AG04449 (cell line): Measurements from ENCODE around the gene B3GAT3.

Experiments used
- CTCF ChIA-PET: fragments of 350-600 bp; formaldehyde crosslinking; extraction: SDS; loops from one replicate; lab custom pipeline; 2021; ENCODE audit warnings: antibody characterized with exemption; lab: Yijun Ruan, JAX
- POLR2A ChIA-PET: fragments of 400-600, 350-600 bp; formaldehyde crosslinking; extraction: SDS; loops from one replicate; lab custom pipeline; 2020; ENCODE audit warnings: antibody characterized with exemption, inconsistent platforms; lab: Yijun Ruan, JAX
- DNase-seq: peaks from one replicate; pipeline ENCODE4 v3.0.0-alpha.2; 2010; ENCODE audit warnings: low read depth, low spot score
- H3K4me3 ChIP-seq: 2 replicates; pipeline ENCODE4 v1.5.1; 2011; ENCODE audit warnings: low read depth, mild to moderate bottlenecking, control low read depth, low read length
- TF ChIP-seq, protein P1 (sequence below): IDR thresholded peaks from one replicate; pipeline ENCODE4 v1.5.1; 2011; ENCODE audit warnings: mild to moderate bottlenecking, moderate library complexity, low read length, control low read depth, inconsistent platforms; ENCODE audit not compliant: insufficient read depth; ENCODE audit errors: missing control alignments

The B3GAT3 gene

DNA sequence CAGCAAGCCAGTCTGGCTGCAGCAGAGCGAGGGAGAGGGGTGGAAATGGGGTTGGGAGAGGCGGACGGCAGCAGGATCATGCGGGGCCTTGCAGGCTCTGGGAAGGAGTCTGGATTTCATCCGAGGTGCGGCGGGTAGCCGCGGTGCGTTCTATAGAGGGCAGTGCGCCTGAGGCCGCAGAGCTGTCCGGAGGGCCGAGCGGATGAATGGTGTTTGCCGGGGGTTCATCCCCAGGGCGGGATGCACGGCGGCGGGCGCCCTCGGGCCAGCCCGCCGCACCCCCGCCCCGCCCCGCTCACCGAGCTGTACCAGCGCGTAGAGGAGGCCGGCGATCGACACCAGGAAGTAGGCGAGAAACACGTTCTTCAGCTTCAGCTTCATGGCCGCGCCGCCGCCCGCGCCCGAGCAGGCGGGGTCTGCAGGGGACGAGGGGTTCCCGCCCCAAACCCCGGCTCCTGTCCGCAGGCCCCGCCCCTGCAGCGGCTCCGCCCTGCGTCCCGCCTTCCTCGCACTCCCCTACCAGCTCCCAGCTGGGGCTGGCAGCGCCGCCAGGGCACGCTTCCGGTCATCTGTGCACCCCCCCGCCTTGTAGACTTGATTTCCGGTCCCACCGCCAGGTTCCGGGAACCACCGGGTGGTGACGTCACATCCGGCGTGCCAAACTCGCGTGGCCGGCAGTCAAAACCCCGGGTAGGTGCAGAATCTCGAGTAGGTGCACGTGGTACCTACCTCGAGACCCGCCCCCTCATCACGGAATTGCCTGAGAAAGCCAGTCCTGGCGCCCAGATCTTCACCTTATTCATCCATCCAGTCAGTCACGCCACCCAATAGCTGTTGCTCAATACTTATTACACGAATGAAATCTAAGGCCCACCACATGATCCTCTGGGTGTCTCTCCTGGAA is at the start of gene B3GAT3:
TSS of gene B3GAT3 (minus strand) at position 420 of the 904 bp plus-strand sequence. CDS start at position 381, 39 bp downstream.
- POLR2A ChIA-PET, result interaction anchor here (1.0 to 2.5 kb wide), 15 partner anchors 8 to 86 kb away, joined by 3 to 16 read pairs (median 6); partner anchors contain the start of genes AHNAK, BSCL2, C11orf98 and CSKMT
- TF ChIP-seq, protein P1, sequence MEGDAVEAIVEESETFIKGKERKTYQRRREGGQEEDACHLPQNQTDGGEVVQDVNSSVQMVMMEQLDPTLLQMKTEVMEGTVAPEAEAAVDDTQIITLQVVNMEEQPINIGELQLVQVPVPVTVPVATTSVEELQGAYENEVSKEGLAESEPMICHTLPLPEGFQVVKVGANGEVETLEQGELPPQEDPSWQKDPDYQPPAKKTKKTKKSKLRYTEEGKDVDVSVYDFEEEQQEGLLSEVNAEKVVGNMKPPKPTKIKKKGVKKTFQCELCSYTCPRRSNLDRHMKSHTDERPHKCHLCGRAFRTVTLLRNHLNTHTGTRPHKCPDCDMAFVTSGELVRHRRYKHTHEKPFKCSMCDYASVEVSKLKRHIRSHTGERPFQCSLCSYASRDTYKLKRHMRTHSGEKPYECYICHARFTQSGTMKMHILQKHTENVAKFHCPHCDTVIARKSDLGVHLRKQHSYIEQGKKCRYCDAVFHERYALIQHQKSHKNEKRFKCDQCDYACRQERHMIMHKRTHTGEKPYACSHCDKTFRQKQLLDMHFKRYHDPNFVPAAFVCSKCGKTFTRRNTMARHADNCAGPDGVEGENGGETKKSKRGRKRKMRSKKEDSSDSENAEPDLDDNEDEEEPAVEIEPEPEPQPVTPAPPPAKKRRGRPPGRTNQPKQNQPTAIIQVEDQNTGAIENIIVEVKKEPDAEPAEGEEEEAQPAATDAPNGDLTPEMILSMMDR, result peak; percentile 24
- CTCF ChIA-PET, result interaction anchor here (0.9 to 6.2 kb wide), 14 partner anchors 8 to 227 kb away, joined by 3 to 49 read pairs (median 5); partner anchors contain the start of genes EML3, ROM1 and TUT1
- DNase-seq, result peak; percentile 82
- peak within 1 kb of the TSS; percentile 83 for H3K4me3 ChIP-seq

DNA sequence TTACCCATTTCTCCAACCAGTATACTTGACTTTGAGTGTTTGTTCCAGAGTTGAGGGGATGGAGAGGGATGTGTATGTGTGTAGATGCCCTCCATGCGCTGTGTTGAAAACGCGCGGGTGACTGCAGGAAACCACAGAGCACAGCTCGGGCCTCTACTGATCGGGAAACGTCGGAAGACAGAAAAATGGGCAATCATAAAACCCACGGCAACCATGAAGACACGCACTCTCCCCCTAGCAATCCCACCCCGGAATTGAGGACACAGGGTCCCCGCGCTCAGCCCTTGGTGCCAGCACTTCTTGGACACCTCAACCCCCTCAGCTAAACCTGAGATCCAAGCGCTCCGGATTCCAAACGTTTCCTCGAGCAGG is 49.4 kb upstream of the B3GAT3 start:
- no peak for DNase-seq
- TF ChIP-seq, protein P1, result no peak
- ChIA-PET POLR2A (interaction anchor here (0.6 to 2.1 kb wide), 10 partner anchors 10 to 213 kb away, joined by 3 to 15 read pairs (median 5); partner anchors contain the start of genes B3GAT3, EEF1G, INTS5 and LRRN4CL), CTCF (interaction anchor here (1.2 to 4.2 kb wide), 5 partner anchors 10 to 96 kb away, joined by 3 to 30 read pairs (median 8); partner anchors contain the start of gene LRRN4CL)
- peak overlapping the region; percentile 76 for H3K4me3 ChIP-seq

DNA sequence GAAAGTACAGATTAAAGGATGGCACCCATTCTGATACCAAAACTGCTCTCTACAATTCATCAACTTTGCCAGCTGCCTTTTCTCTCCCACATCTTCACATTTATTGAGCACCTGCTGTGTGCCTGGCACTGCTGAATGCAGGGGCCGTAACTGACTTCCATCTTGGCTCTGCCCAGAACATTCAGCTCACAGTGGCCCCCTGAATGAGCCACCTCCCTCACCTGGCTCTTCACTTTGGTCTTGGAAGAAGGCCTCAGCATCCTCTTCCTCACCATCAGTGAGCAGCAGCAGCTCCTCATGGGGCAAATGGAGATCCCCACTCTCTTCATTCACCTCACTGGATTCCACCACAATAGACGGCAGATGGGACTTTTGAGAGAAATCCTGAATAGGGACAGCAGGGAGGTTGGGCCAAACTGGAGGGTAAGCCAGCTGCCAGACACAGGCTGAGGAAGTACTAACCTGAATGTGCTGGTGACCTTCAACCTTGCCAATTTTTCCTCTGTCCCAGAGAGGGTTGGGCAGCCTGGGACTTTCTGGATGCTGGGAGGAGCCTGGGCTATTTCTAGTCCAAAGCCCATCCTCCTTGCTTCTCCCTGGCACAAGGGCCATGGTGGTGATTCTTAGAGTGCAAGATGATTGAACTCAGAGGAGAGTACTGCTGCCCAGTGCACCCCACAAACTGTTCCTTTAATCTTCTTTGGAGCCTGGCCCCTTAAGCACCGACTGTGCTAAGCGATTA is 47.8 kb upstream of the B3GAT3 start:
- POLR2A ChIA-PET, result interaction anchor here (0.6 to 1.5 kb wide), 2 partner anchors 11 to 12 kb away, joined by 3 to 5 read pairs; no protein-coding TSS in a partner anchor
- TF ChIP-seq, protein P1, result no peak
- CTCF ChIA-PET, result interaction anchor here (1.3 to 6.1 kb wide), 3 partner anchors 11 to 40 kb away, joined by 3 to 30 read pairs (median 26); no protein-coding TSS in a partner anchor

DNA sequence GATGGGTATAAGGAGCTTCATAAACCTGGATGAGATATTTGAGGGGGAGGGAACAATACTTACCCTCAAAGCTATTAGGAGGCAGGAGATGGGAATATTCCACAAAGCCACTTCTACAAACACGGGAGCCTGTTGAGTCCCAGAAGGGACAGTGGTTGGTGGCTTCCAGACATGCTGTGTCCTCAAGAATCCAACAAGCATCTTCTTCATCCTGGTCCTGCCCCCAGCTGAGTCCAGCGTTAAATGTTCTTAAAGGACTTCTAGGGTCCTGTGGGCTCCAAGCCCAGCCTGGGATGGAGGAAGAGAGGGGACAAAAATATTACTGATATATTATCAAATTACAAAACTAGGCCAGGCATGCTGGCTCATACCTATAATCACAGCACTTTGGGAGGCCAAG is 45.7 kb upstream of the B3GAT3 start:
- ChIA-PET POLR2A (interaction anchor here (0.7 to 3.3 kb wide), 7 partner anchors 10 to 174 kb away, joined by 3 to 46 read pairs (median 5); partner anchors contain the start of genes EEF1G, GANAB, TEX54 and TUT1), CTCF (interaction anchor here (0.6 to 6.1 kb wide), 8 partner anchors 10 to 272 kb away, joined by 3 to 26 read pairs (median 6); no protein-coding TSS in a partner anchor)
- H3K4me3 ChIP-seq, result no peak overlapping the region
- TF ChIP-seq, protein P1, result no peak
- no peak for DNase-seq

More for the DNA sequence above, 47.8 kb upstream of the B3GAT3 start:
- H3K4me3 ChIP-seq, result no peak overlapping the region
- DNase-seq, result no peak

DNA sequence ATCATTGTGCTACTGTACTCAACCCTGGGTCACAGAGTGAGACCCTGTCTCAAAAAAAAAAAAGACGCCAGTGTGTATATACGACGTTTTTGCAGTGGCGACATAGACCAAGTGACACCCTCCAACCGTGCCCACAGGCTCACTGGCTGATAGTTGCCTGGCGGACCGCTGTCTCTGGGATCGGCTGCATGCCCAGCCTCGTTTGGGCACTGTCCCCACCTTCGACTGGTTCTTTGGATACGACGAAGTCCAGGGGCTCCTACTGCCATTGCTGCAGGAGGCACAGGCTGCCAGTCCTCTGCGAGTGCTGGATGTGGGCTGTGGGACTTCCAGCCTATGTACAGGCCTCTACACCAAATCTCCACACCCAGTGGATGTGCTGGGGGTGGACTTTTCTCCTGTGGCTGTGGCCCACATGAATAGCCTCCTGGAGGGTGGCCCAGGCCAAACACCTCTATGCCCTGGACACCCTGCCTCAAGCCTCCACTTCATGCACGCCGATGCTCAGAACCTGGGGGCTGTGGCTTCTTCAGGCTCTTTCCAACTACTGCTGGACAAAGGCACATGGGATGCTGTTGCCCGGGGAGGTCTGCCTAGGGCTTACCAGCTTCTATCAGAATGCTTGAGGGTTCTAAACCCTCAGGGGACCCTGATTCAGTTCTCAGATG is 44.6 kb upstream of the B3GAT3 start:
- H3K4me3 ChIP-seq, result peak overlapping the region; percentile 92

More for the DNA sequence above, 44.6 kb upstream of the B3GAT3 start:
- POLR2A ChIA-PET, result interaction anchor here (0.7 to 3.3 kb wide), 17 partner anchors 9 to 271 kb away, joined by 3 to 58 read pairs (median 16); partner anchors contain the start of genes EEF1G, GANAB, INTS5 and LRRN4CL
- DNase-seq, result no peak
- TF ChIP-seq, protein P1, result no peak
- CTCF ChIA-PET, result interaction anchor here (1.5 to 6.1 kb wide), 2 partner anchors 28 to 119 kb away, joined by 8 to 26 read pairs; no protein-coding TSS in a partner anchor
